ENCODE results near the gene BATF.

The BATF gene

GRCh38 chr14:75553157-75553556 is 30.9 kb downstream of the BATF start:
- no peak for DNase-seq (ENCODE audit: extremely low spot score)
- TF ChIP-seq CTCF (IDR thresholded peaks at IDR 0.05; ENCODE audit: control extremely low read depth, extremely low read depth, low read depth, missing control alignments) = no peak
- ChIA-PET POLR2A (interaction anchor here (0.9 kb wide), 1 partner anchor 31 kb away, joined by 3 read pairs; no protein-coding TSS in a partner anchor), CTCF (interaction anchor here (0.7 to 6.6 kb wide), 11 partner anchors 9 to 225 kb away, joined by 3 to 82 read pairs (median 3); no protein-coding TSS in a partner anchor)

- POLR2A ChIA-PET = interaction anchor here (0.9 kb wide), 1 partner anchor 32 kb away, joined by 3 read pairs; no protein-coding TSS in a partner anchor
- CTCF ChIA-PET = interaction anchor here (1.2 to 6.6 kb wide), 5 partner anchors 8 to 225 kb away, joined by 3 to 82 read pairs (median 11); no protein-coding TSS in a partner anchor
- no peak for TF ChIP-seq CTCF (IDR thresholded peaks at IDR 0.05; ENCODE audit: control extremely low read depth, extremely low read depth, low read depth, missing control alignments)
- DNase-seq (ENCODE audit: extremely low spot score) = no peak
Measured at GRCh38 chr14:75553761-75554364, 31.6 kb downstream of the BATF start.

- POLR2A ChIA-PET = no interaction called here
- TF ChIP-seq CTCF (IDR thresholded peaks at IDR 0.05; ENCODE audit: control extremely low read depth, extremely low read depth, low read depth, missing control alignments) = no peak
- no peak for DNase-seq (ENCODE audit: extremely low spot score)
- CTCF ChIA-PET = interaction anchor here (1.3 to 2.9 kb wide), 3 partner anchors 23 to 100 kb away, joined by 4 to 12 read pairs (median 11); no protein-coding TSS in a partner anchor
Measured at GRCh38 chr14:75554482-75554881, 32.2 kb downstream of the BATF start.

- ChIA-PET POLR2A (no interaction called here), CTCF (no interaction called here)
- no peak for TF ChIP-seq CTCF (IDR thresholded peaks at IDR 0.05; ENCODE audit: control extremely low read depth, extremely low read depth, low read depth, missing control alignments)
- no peak for DNase-seq (ENCODE audit: extremely low spot score)
Measured at GRCh38 chr14:75558440-75558839, 36.2 kb downstream of the BATF start.

GRCh38 chr14:75559045-75559444 is 36.8 kb downstream of the BATF start:
- TF ChIP-seq CTCF (IDR thresholded peaks at IDR 0.05; ENCODE audit: control extremely low read depth, extremely low read depth, low read depth, missing control alignments) = no peak
- DNase-seq (ENCODE audit: extremely low spot score) = no peak
- ChIA-PET POLR2A (no interaction called here), CTCF (interaction anchor here (1.1 to 5.6 kb wide), 8 partner anchors 9 to 251 kb away, joined by 3 to 127 read pairs (median 38); partner anchors contain the start of genes BATF and FLVCR2)

GRCh38 chr14:75559451-75560222 is 37.4 kb downstream of the BATF start:
- ChIA-PET POLR2A (no interaction called here), CTCF (interaction anchor here (0.7 to 5.6 kb wide), 19 partner anchors 9 to 253 kb away, joined by 3 to 127 read pairs (median 12); partner anchors contain the start of genes BATF and FLVCR2)
- TF ChIP-seq CTCF (IDR thresholded peaks at IDR 0.05; ENCODE audit: control extremely low read depth, extremely low read depth, low read depth, missing control alignments) = no peak

More at GRCh38 chr14:75559451-75560222, 37.4 kb downstream of the BATF start:
- peak; percentile 50 for DNase-seq (ENCODE audit: extremely low spot score)
